SK-N-SH (cell line): Measurements from ENCODE around the gene ALDH1L1. TPM values are rescaled to one million over a fixed set of nuclear protein-coding genes. Genes with fewer than 3 reads are reported as not detected.

ENCODE experiments used
- CTCF ChIA-PET: fragments of 300-600, 350-600 bp; formaldehyde crosslinking; extraction: SDS; loops from one replicate; lab custom pipeline; 2021; lab: Yijun Ruan, JAX
- POLR2A ChIA-PET: fragments of 350-600 bp; sonication (Branson Sonifier 250); formaldehyde crosslinking; extraction: SDS; loops from one replicate; lab custom pipeline; 2020; ENCODE audit warnings: antibody characterized with exemption, inconsistent platforms; lab: Yijun Ruan, JAX
- DNase-seq: peaks from one replicate; pipeline ENCODE4 v3.0.0; 2012
- H2AFZ ChIP-seq: fragments of 200-600 bp; sonication (generic); 2 replicates; pipeline ENCODE4 v1.8.1; 2016; ENCODE audit warnings: antibody characterized with exemption, mild to moderate bottlenecking, low read depth
- H3F3A ChIP-seq: fragments of 200-600 bp; sonication (generic); replicated peaks from 2 replicates; pipeline ENCODE3; 2016; ENCODE audit warnings: antibody characterized with exemption, mild to moderate bottlenecking; ENCODE audit not compliant: insufficient read depth
- H3K27ac ChIP-seq, 2 experiments: fragments of 200-500 bp in 1 of 2; fragments of 200-600 bp in 1 of 2; sonication (Bioruptor generic) in 1 of 2; sonication (generic), shearing (Covaris generic) in 1 of 2; 2 replicates each; pipeline versions ENCODE4 v1.5.1 to v1.6.1; 2014 to 2016; ENCODE audit warnings: low read depth in 2 of 2, inconsistent platforms in 1 of 2, low read length in 1 of 2, mild to moderate bottlenecking in 1 of 2, mixed read lengths in 1 of 2
- H3K27me3 ChIP-seq: fragments of 200-600 bp; sonication (generic), shearing (Covaris generic); 2 replicates; pipeline ENCODE4 v1.6.1; 2016; ENCODE audit warnings: mixed run types; ENCODE audit not compliant: insufficient read depth
- H3K36me3 ChIP-seq, 2 experiments: fragments of 200-500 bp in 1 of 2; fragments of 200-600 bp in 1 of 2; sonication (Bioruptor generic) in 1 of 2; sonication (generic) in 1 of 2; replicated peaks in 1 of 2; 2 replicates each; pipeline versions ENCODE3 to v1.5.1; 2014 to 2016; ENCODE audit warnings: low read length in 1 of 2, mild to moderate bottlenecking in 1 of 2; ENCODE audit not compliant: insufficient read depth in 2 of 2, control insufficient read depth in 1 of 2
- H3K4me1 ChIP-seq, 2 experiments: fragments of 200-500 bp in 1 of 2; fragments of 200-600 bp in 1 of 2; sonication (Bioruptor generic) in 1 of 2; sonication (generic), shearing (Covaris generic) in 1 of 2; 2 replicates each; pipeline versions ENCODE4 v1.5.1 to v1.6.1; 2014 to 2016; ENCODE audit warnings: low read depth in 1 of 2, low read length in 1 of 2, mixed run types in 1 of 2; ENCODE audit not compliant: insufficient read depth in 2 of 2, control insufficient read depth in 1 of 2
- H3K4me2 ChIP-seq: fragments of 200-600 bp; sonication (generic), shearing (Covaris generic); 2 replicates; pipeline ENCODE4 v1.6.1; 2017; ENCODE audit warnings: mixed run types
- H3K4me3 ChIP-seq, 2 experiments: fragments of 200-500 bp in 1 of 2; fragments of 200-600 bp in 1 of 2; sonication (Bioruptor generic) in 1 of 2; sonication (generic), shearing (Covaris generic) in 1 of 2; 2 replicates each; pipeline versions ENCODE4 v1.5.1 to v1.8.1; 2014 to 2016; ENCODE audit warnings: low read depth in 2 of 2, inconsistent platforms in 1 of 2, low read length in 1 of 2, mild to moderate bottlenecking in 1 of 2, mixed read lengths in 1 of 2, moderate library complexity in 1 of 2
- H3K79me2 ChIP-seq: fragments of 200-600 bp; sonication (generic); 2 replicates; pipeline ENCODE4 v1.8.1; 2017; ENCODE audit warnings: mild to moderate bottlenecking; ENCODE audit not compliant: insufficient read depth
- H3K9ac ChIP-seq: fragments of 200-600 bp; sonication (generic); 2 replicates; pipeline ENCODE4 v1.6.1; 2017; ENCODE audit warnings: mixed run types
- H3K9me2 ChIP-seq: fragments of 200-600 bp; sonication (generic); 2 replicates; pipeline ENCODE4 v1.6.1; 2017; ENCODE audit warnings: mixed run types
- H3K9me3 ChIP-seq: fragments of 200-600 bp; sonication (generic); 2 replicates; pipeline ENCODE4 v1.6.1; 2017; ENCODE audit warnings: mixed run types, mild to moderate bottlenecking, moderate library complexity
- H4K20me1 ChIP-seq: fragments of 200-600 bp; sonication (generic); 2 replicates; pipeline ENCODE4 v1.6.1; 2017; ENCODE audit warnings: mild to moderate bottlenecking, mixed run types; ENCODE audit not compliant: insufficient read depth
- EP300 ChIP-seq, 2 experiments: IDR thresholded peaks; 2 replicates each; pipeline versions ENCODE4 v1.4.0 to v1.6.1; 2012; ENCODE audit warnings: borderline replicate concordance in 1 of 2, low read depth in 1 of 2, low read length in 1 of 2
- GABPA ChIP-seq: IDR thresholded peaks from 2 replicates; pipeline ENCODE4 v1.4.0; 2012; ENCODE audit warnings: low read depth, mild to moderate bottlenecking
- GATA2 ChIP-seq: sonication (generic); formaldehyde crosslinking; IDR thresholded peaks from 2 replicates; pipeline ENCODE4 v1.5.0; 2020; ENCODE audit warnings: mild to moderate bottlenecking, missing genetic modification reagents
- MAX ChIP-seq: IDR thresholded peaks from 2 replicates; pipeline ENCODE4 v1.4.0; 2012; ENCODE audit warnings: low read depth
- MEF2A ChIP-seq: IDR thresholded peaks from 2 replicates; pipeline ENCODE4 v1.4.0; 2012; ENCODE audit warnings: low read depth, borderline replicate concordance
- PBX3 ChIP-seq: IDR thresholded peaks from 2 replicates; pipeline ENCODE4; 2012
- RAD21 ChIP-seq: IDR thresholded peaks from 2 replicates; pipeline ENCODE4 v1.6.1; 2012; ENCODE audit warnings: mild to moderate bottlenecking, low read length
- RCOR1 ChIP-seq: fragments of 150-350 bp; IDR thresholded peaks from 2 replicates; pipeline ENCODE4 v1.6.1; 2017; ENCODE audit warnings: antibody characterized with exemption, low read length
- YY1 ChIP-seq: IDR thresholded peaks from 2 replicates; pipeline ENCODE4 v1.4.0; 2012; ENCODE audit warnings: low read depth, mild to moderate bottlenecking
- WGBS: methylation state at CpG from one replicate; pipeline ENCODE4 v1.1.6; 2017; ENCODE audit warnings: low lambda C conversion rate; 5-methylcytosine and 5-hydroxymethylcytosine counted together
- polyA plus RNA-seq, 3 experiments: library from polyadenylated mRNA; depleted of rRNA; stranded (reverse); fragments of >200 nt; gene quantifications; 2 replicates each; pipeline ENCODE4 v1.2.3, GENCODE V29; 2012

Gene ALDH1L1
- polyA plus RNA-seq, 1 of the 3 experiments (the other 2 are of a cell fraction): not detected

GRCh38 chr3:126100634-126101301 lies 79.6 kb downstream of the ALDH1L1 start:
- POLR2A ChIA-PET: interaction anchor here (0.6 kb wide), 1 partner anchor 52 kb away, joined by 3 read pairs; no protein-coding TSS in a partner anchor
- no peaks in the 10 kb centered on the region for H3K9me2 ChIP-seq
- TF ChIP-seq YY1: no peak
- TF ChIP-seq RAD21: no peak
- peak; percentile 40 for TF ChIP-seq GATA2 (CRISPR knock-in tag)
- TF ChIP-seq MEF2A: no peak
- TF ChIP-seq EP300 (IDR thresholded peaks at IDR 0.05; ENCODE audit: borderline replicate concordance in 1 of 2, low read depth in 1 of 2, low read length in 1 of 2): 0 out of 4 replicates have a peak, but pooled peaks of 1 of the 2 experiments have one; percentile 8
- H3K4me2 ChIP-seq: no peak overlapping the region
- DNase-seq: peak; percentile 65
- no peaks in the 10 kb centered on the region for H3F3A ChIP-seq
- no peak overlapping the region for H3K4me3 ChIP-seq
- H3K9ac ChIP-seq: no peak overlapping the region
- 51% methylated on average over 13 of the region's 18 CpGs for WGBS
- H3K27me3 ChIP-seq: no peaks in the 10 kb centered on the region
- peak overlapping the region in 1 of 2 experiments; percentile 28; a peak in 1 of 4 replicates for H3K27ac ChIP-seq
- H3K79me2 ChIP-seq: no peaks in the 10 kb centered on the region
- H2AFZ ChIP-seq: no peak overlapping the region
- CTCF ChIA-PET: interaction anchor here (0.9 to 2.9 kb wide), 2 partner anchors 16 to 34 kb away, joined by 3 to 8 read pairs; no protein-coding TSS in a partner anchor
- no peaks in the 10 kb centered on the region for H3K36me3 ChIP-seq
- H3K9me3 ChIP-seq: no peaks in the 10 kb centered on the region
- no peaks in the 10 kb centered on the region for H4K20me1 ChIP-seq
- H3K4me1 ChIP-seq: peaks cover 0 to 17% of the 10 kb centered on the region in 2 experiments; a peak in 1 of 4 replicates

GRCh38 chr3:126100269-126100633 lies 80.1 kb downstream of the ALDH1L1 start:
- H3K27me3 ChIP-seq: no peaks in the 10 kb centered on the region
- no peaks in the 10 kb centered on the region for H4K20me1 ChIP-seq
- H3K9ac ChIP-seq: no peak overlapping the region
- H3K4me1 ChIP-seq: peaks cover 0 to 17% of the 10 kb centered on the region in 2 experiments; a peak in 1 of 4 replicates
- ChIA-PET POLR2A (no interaction called here), CTCF (interaction anchor here (0.7 to 2.9 kb wide), 4 partner anchors 16 to 113 kb away, joined by 3 to 8 read pairs (median 3); no protein-coding TSS in a partner anchor)
- no peaks in the 10 kb centered on the region for H3K9me2 ChIP-seq
- WGBS: 50% methylated on average over 4 of the region's 4 CpGs
- H3K79me2 ChIP-seq: no peaks in the 10 kb centered on the region
- no peaks in the 10 kb centered on the region for H3K36me3 ChIP-seq
- H3K9me3 ChIP-seq: no peaks in the 10 kb centered on the region
- no peak overlapping the region for H3K4me2 ChIP-seq
- no peak overlapping the region; a peak in 1 of 4 replicates for H3K27ac ChIP-seq
- no peak overlapping the region for H3K4me3 ChIP-seq
- H3F3A ChIP-seq: no peaks in the 10 kb centered on the region
- no peak for DNase-seq
- no peak overlapping the region for H2AFZ ChIP-seq
- TF ChIP-seq RCOR1 (0 out of 2 replicates have a peak, but pooled peaks have one; percentile 13), MAX (no peak), GABPA (no peak), PBX3 (no peak)
